HCT116 (cell line): ENCODE measurements around the gene CATSPERE. TPM values are rescaled to one million over a fixed set of nuclear protein-coding genes. Genes with fewer than 3 reads are reported as not detected.

Source experiments
- ATAC-seq: fragments of 200-7000 bp; cut with Tn5 transposase; 2 replicates; pipeline ENCODE4 v1.9.1; 2020; ENCODE audit warnings: mild to moderate bottlenecking, moderate library complexity
- BruUV-seq: library from RNA; stranded (reverse); fragments of 400-500 nt; replicated peaks from 2 replicates; lab custom pipeline; 2021; lab: Mats Ljungman, UMichigan
- CTCF ChIA-PET: fragments of 300-600 bp; sonication (Branson Sonifier 250); formaldehyde crosslinking; loops from one replicate; lab custom pipeline; 2021; ENCODE audit warnings: antibody characterized with exemption; lab: Charles Lee
- POLR2A ChIA-PET: fragments of 300-600, 350-600 bp; sonication (Branson Sonifier 250); formaldehyde crosslinking; loops from one replicate; lab custom pipeline; 2021; ENCODE audit warnings: antibody characterized with exemption; lab: Charles Lee
- RAD21 ChIA-PET, 2 experiments: fragments of 300-600 bp; sonication (Branson Sonifier 250); formaldehyde crosslinking; loops; one replicate each; lab custom pipeline; 2023; ENCODE audit warnings: low total read pairs in 2 of 2; ENCODE audit not compliant: uncharacterized antibody in 2 of 2, unreplicated experiment in 2 of 2, low non-redundant PET in 1 of 2; lab: Charles Lee
- DNase-seq: peaks from one replicate; pipeline ENCODE4 v3.0.0-alpha.2; 2010; ENCODE audit warnings: low read depth, low spot score
- H2AFZ ChIP-seq: fragments of 200-600 bp; shearing (Covaris generic), sonication (generic); 2 replicates; pipeline ENCODE4 v1.6.1; 2017; ENCODE audit warnings: low read depth, mixed run types, mixed read lengths, antibody characterized with exemption, low read length; ENCODE audit not compliant: poor library complexity, severe bottlenecking
- H3K27ac ChIP-seq: 2 replicates; pipeline ENCODE4 v1.5.1; 2012; ENCODE audit warnings: low read depth, low read length
- H3K27me3 ChIP-seq: fragments of 200-600 bp; sonication (generic); 2 replicates; pipeline ENCODE4 v1.6.1; 2016; ENCODE audit warnings: mixed run types, low read length, mixed read lengths; ENCODE audit not compliant: insufficient read depth
- H3K36me3 ChIP-seq, 2 experiments: fragments of 200-500 bp in 1 of 2; fragments of 200-600 bp in 1 of 2; sonication (Bioruptor generic) in 1 of 2; sonication (generic) in 1 of 2; 2 replicates each; pipeline versions ENCODE4 v1.5.1 to v1.6.1; 2014 to 2016; ENCODE audit warnings: low read length in 2 of 2, inconsistent platforms in 1 of 2, mixed read lengths in 1 of 2, mixed run types in 1 of 2; ENCODE audit not compliant: insufficient read depth in 2 of 2, control insufficient read depth in 1 of 2
- H3K4me1 ChIP-seq, 2 experiments: fragments of 200-600 bp in 1 of 2; sonication (generic) in 1 of 2; 2 replicates each; pipeline versions ENCODE4 v1.5.1 to v1.6.1; 2012 to 2017; ENCODE audit warnings: low read length in 2 of 2, inconsistent platforms in 1 of 2, mild to moderate bottlenecking in 1 of 2, mixed read lengths in 1 of 2, mixed run types in 1 of 2, moderate library complexity in 1 of 2; ENCODE audit not compliant: insufficient read depth in 2 of 2, control insufficient read depth in 1 of 2
- H3K4me2 ChIP-seq: fragments of 200-600 bp; sonication (generic); 2 replicates; pipeline ENCODE4 v1.6.1; 2017; ENCODE audit warnings: mixed run types, low read length, mixed read lengths
- H3K4me3 ChIP-seq, 2 experiments: fragments of 200-600 bp in 1 of 2; sonication (generic) in 1 of 2; replicated peaks in 1 of 2; 2 replicates each; pipeline ENCODE4 v1.5.1; 2011 to 2016; ENCODE audit warnings: low read length in 2 of 2, control low read depth in 1 of 2, low read depth in 1 of 2, mild to moderate bottlenecking in 1 of 2, mixed read lengths in 1 of 2, mixed run types in 1 of 2
- H3K79me2 ChIP-seq: fragments of 200-600 bp; sonication (generic); 2 replicates; pipeline ENCODE4 v1.6.1; 2017; ENCODE audit warnings: mild to moderate bottlenecking, mixed run types, low read length, moderate library complexity, mixed read lengths; ENCODE audit not compliant: insufficient read depth
- H3K9ac ChIP-seq: fragments of 200-600 bp; sonication (generic); 2 replicates; pipeline ENCODE4 v1.6.1; 2016; ENCODE audit warnings: low read length, mixed read lengths
- H3K9me2 ChIP-seq: fragments of 200-600 bp; sonication (generic), shearing (Covaris generic); 2 replicates; pipeline ENCODE4 v1.6.1; 2017; ENCODE audit warnings: mixed run types, mild to moderate bottlenecking, moderate library complexity; ENCODE audit not compliant: insufficient read depth
- H3K9me3 ChIP-seq, 2 experiments: fragments of 200-500 bp in 1 of 2; fragments of 200-600 bp in 1 of 2; sonication (Bioruptor generic) in 1 of 2; sonication (generic) in 1 of 2; 2 replicates each; pipeline ENCODE4 v1.6.1; 2014 to 2017; ENCODE audit warnings: low read length in 2 of 2, mixed read lengths in 2 of 2, inconsistent platforms in 1 of 2, low read depth in 1 of 2, mild to moderate bottlenecking in 1 of 2, mixed run types in 1 of 2, moderate library complexity in 1 of 2; ENCODE audit not compliant: control insufficient read depth in 1 of 2, insufficient read depth in 1 of 2
- H4K20me1 ChIP-seq: fragments of 200-600 bp; sonication (generic), shearing (Covaris generic); 2 replicates; pipeline ENCODE4 v1.6.1; 2017; ENCODE audit warnings: mixed run types, mild to moderate bottlenecking, moderate library complexity; ENCODE audit not compliant: insufficient read depth
- CBX3 ChIP-seq: IDR thresholded peaks from 2 replicates; pipeline ENCODE4 v1.6.1; 2012; ENCODE audit warnings: low read depth
- EGR1 ChIP-seq: IDR thresholded peaks from 2 replicates; pipeline ENCODE4 v1.6.1; 2012; ENCODE audit warnings: low read depth
- POLR2A ChIP-seq: IDR thresholded peaks from 2 replicates; pipeline ENCODE4 v1.7.0; 2011; ENCODE audit warnings: borderline replicate concordance; ENCODE audit not compliant: insufficient read depth, insufficient read length; ENCODE audit errors: extremely low read depth
- POLR2AphosphoS5 ChIP-seq: IDR thresholded peaks from 2 replicates; pipeline ENCODE4 v1.6.1; 2011; ENCODE audit warnings: mild to moderate bottlenecking, low read depth, low read length, moderate library complexity
- RAD21 ChIP-seq: IDR thresholded peaks from 2 replicates; pipeline ENCODE4 v1.6.1; 2012; ENCODE audit warnings: low read depth, mild to moderate bottlenecking
- SIN3A ChIP-seq: IDR thresholded peaks from 2 replicates; pipeline ENCODE4 v1.6.1; 2012; ENCODE audit warnings: low read depth
- YY1 ChIP-seq: IDR thresholded peaks from 2 replicates; pipeline ENCODE4 v1.6.1; 2011; ENCODE audit warnings: low read length, low read depth, moderate library complexity, mild to moderate bottlenecking; ENCODE audit not compliant: insufficient replicate concordance; ENCODE audit errors: extremely low read depth
- ZFX ChIP-seq: fragments of 450-650 bp; IDR thresholded peaks from 2 replicates; pipeline ENCODE4 v1.6.1; 2017
- intact Hi-C: fragments of 100-400 bp; cut with micrococcal nuclease; formaldehyde crosslinking; loops from 2 replicates; pipeline ENCODE4 v1.10.0; 2022
- total RNA-seq: library from RNA; stranded (reverse); gene quantifications from one replicate; pipeline ENCODE4 v1.2.1, GENCODE V29; 2021; ENCODE audit not compliant: unreplicated experiment
- TF ChIP-seq, protein P1 (sequence below), 3 experiments: fragments of 200-600 bp in 1 of 3; sonication (generic) in 1 of 3; IDR thresholded peaks in 2 of 3; conservative IDR thresholded peaks in 1 of 3; 2 replicates each; pipeline ENCODE4 v1.5.1; 2012 to 2017; ENCODE audit warnings: low read depth in 2 of 3, low read length in 2 of 3, antibody characterized with exemption in 1 of 3, borderline replicate concordance in 1 of 3, control low read depth in 1 of 3, mild to moderate bottlenecking in 1 of 3, mixed read lengths in 1 of 3, mixed run types in 1 of 3, moderate library complexity in 1 of 3; ENCODE audit not compliant: insufficient read depth in 1 of 3
- TF ChIP-seq, protein P2 (sequence below): IDR thresholded peaks from 2 replicates; pipeline ENCODE4 v1.6.1; 2012

The CATSPERE gene
- total RNA-seq, 1 experiment from 2014 or later = 0.34 TPM

DNA sequence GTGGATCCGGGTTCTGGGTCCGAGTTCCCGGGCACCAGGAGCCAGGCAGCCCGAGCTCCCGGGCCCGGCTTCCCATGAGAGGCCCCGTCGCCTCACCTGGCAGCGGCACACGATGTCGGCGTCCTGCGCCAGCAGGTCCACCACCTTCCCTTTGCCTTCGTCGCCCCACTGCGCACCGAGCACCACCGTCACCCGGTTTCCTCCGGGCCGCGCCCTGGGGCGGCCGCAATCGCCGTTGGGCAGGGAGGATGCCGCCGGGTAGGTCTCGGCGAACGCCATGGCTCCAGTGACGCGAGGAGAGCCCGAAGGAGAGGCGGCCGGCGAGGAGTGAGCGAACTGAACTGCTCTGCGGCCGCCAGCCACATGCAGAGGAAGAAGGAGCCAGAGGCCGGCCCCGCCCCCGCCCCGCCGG lies 9.5 kb upstream of the CATSPERE start, which contains the start of gene ADSS2:
TSS of gene ADSS2 (minus strand) at position 371 of the 412 bp plus-strand sequence. CDS start at position 279, 92 bp downstream.
- RAD21 ChIA-PET = no interaction called here
- no peaks in the 10 kb centered on the region for H3K9me3 ChIP-seq
- H3K27me3 ChIP-seq = no peaks in the 10 kb centered on the region
- peaks cover 51% of the 10 kb centered on the region for H3K79me2 ChIP-seq
- peak within 1 kb of the TSS; percentile 95 for H3K9ac ChIP-seq
- no TSS peak for BruUV-seq
- TF ChIP-seq, protein P1, sequence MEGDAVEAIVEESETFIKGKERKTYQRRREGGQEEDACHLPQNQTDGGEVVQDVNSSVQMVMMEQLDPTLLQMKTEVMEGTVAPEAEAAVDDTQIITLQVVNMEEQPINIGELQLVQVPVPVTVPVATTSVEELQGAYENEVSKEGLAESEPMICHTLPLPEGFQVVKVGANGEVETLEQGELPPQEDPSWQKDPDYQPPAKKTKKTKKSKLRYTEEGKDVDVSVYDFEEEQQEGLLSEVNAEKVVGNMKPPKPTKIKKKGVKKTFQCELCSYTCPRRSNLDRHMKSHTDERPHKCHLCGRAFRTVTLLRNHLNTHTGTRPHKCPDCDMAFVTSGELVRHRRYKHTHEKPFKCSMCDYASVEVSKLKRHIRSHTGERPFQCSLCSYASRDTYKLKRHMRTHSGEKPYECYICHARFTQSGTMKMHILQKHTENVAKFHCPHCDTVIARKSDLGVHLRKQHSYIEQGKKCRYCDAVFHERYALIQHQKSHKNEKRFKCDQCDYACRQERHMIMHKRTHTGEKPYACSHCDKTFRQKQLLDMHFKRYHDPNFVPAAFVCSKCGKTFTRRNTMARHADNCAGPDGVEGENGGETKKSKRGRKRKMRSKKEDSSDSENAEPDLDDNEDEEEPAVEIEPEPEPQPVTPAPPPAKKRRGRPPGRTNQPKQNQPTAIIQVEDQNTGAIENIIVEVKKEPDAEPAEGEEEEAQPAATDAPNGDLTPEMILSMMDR (IDR thresholded peaks at IDR 0.05 in 2 of 3, conservative IDR thresholded peaks at IDR 0.05 in 1 of 3; ENCODE audit: borderline replicate concordance in 1 of 3, insufficient read depth in 1 of 3, low read depth in 2 of 3, low read length in 2 of 3) = no peak
- TF ChIP-seq EGR1 (peak; percentile 75; the same call in 1 of the 2 replicates), RAD21 (no peak), SIN3A (peak; percentile 75; the same call in 1 of the 2 replicates), YY1 (no peak), POLR2AphosphoS5 (peak; percentile 84), ZFX (peak; percentile 61; the same call in 1 of the 2 replicates), CBX3 (no peak), POLR2A (peak; percentile 47)
- TF ChIP-seq, protein P2, sequence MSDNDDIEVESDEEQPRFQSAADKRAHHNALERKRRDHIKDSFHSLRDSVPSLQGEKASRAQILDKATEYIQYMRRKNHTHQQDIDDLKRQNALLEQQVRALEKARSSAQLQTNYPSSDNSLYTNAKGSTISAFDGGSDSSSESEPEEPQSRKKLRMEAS = peak; percentile 77; the same call in 1 of the 2 replicates
- no peaks in the 10 kb centered on the region; the same call in 1 of the 2 replicates for H4K20me1 ChIP-seq
- peaks cover 3 to 17% of the 10 kb centered on the region in 2 experiments; a peak in 2 of 4 replicates for H3K36me3 ChIP-seq
- H3K4me1 ChIP-seq = peaks cover 4 to 17% of the 10 kb centered on the region in 2 experiments; a peak in 3 of 4 replicates
- peak within 1 kb of the TSS; percentile 92 for H3K4me3 ChIP-seq
- CTCF ChIA-PET = no interaction called here
- no peaks in the 10 kb centered on the region for H3K9me2 ChIP-seq
- peak; percentile 34; the same call in 1 of the 2 replicates for ATAC-seq
- peak within 1 kb of the TSS; percentile 93 for H3K27ac ChIP-seq
- H3K4me2 ChIP-seq = peak within 1 kb of the TSS; percentile 86
- DNase-seq = no peak
- intact Hi-C loops = loop anchor here (10.0 kb wide), 1 partner anchor 343 kb away; no protein-coding TSS in a partner anchor
- peak within 1 kb of the TSS; percentile 87 for H2AFZ ChIP-seq
- POLR2A ChIA-PET = no interaction called here
